OCI-LY7 (cell line): ENCODE data around the gene AKT1. TPM values are rescaled to one million over a fixed set of nuclear protein-coding genes. Genes with fewer than 3 reads are reported as not detected.

ENCODE experiments used
- BruUV-seq: library from RNA; stranded (reverse); fragments of 400-500 nt; replicated peaks from 2 replicates; lab custom pipeline; 2021; lab: Mats Ljungman, UMichigan
- CTCF ChIA-PET: fragments of 300-600 bp; sonication (Branson Sonifier 250); formaldehyde crosslinking; loops from one replicate; lab custom pipeline; 2022; ENCODE audit warnings: antibody characterized with exemption; ENCODE audit not compliant: unreplicated experiment; lab: Charles Lee
- POLR2A ChIA-PET: fragments of 300-600 bp; sonication (Branson Sonifier 250); formaldehyde crosslinking; loops from one replicate; lab custom pipeline; 2022; ENCODE audit warnings: antibody characterized with exemption; lab: Charles Lee
- DNase-seq: peaks from one replicate; pipeline ENCODE4 v3.0.0-alpha.2; 2015; ENCODE audit warnings: low spot score
- H2AFZ ChIP-seq: fragments of 200-600 bp; sonication (generic), shearing (Covaris generic); 2 replicates; pipeline ENCODE4 v1.6.1; 2014; ENCODE audit warnings: mild to moderate bottlenecking, antibody characterized with exemption, low read length, moderate library complexity
- H3K27ac ChIP-seq: fragments of 200-600 bp; sonication (generic); 2 replicates; pipeline ENCODE4 v1.5.1; 2014; ENCODE audit warnings: mixed run types, low read depth, mild to moderate bottlenecking, moderate library complexity, low read length, inconsistent platforms; ENCODE audit not compliant: poor library complexity, severe bottlenecking
- H3K36me3 ChIP-seq: fragments of 200-600 bp; sonication (generic); 2 replicates; pipeline ENCODE4 v1.6.1; 2014; ENCODE audit warnings: mild to moderate bottlenecking, antibody characterized with exemption, low read length, moderate library complexity, mixed read lengths; ENCODE audit not compliant: insufficient read depth
- H3K4me1 ChIP-seq: fragments of 200-600 bp; sonication (generic); 2 replicates; pipeline ENCODE4 v1.5.1; 2014; ENCODE audit warnings: mild to moderate bottlenecking, low read length; ENCODE audit not compliant: insufficient read depth, poor library complexity, severe bottlenecking
- H3K4me2 ChIP-seq: fragments of 200-600 bp; sonication (generic); 2 replicates; pipeline ENCODE4 v1.6.1; 2014; ENCODE audit warnings: mild to moderate bottlenecking, low read length
- H3K4me3 ChIP-seq: fragments of 200-600 bp; sonication (generic); 2 replicates; pipeline ENCODE4 v1.5.1; 2014; ENCODE audit warnings: mild to moderate bottlenecking, low read depth, low read length; ENCODE audit not compliant: poor library complexity, severe bottlenecking
- H3K79me2 ChIP-seq: fragments of 200-600 bp; sonication (generic); 2 replicates; pipeline ENCODE4 v1.6.1; 2016; ENCODE audit warnings: low read depth, mild to moderate bottlenecking, low read length, moderate library complexity, mixed read lengths; ENCODE audit not compliant: insufficient read depth
- H3K9me2 ChIP-seq: fragments of 200-600 bp; sonication (generic); 2 replicates; pipeline ENCODE4 v1.6.1; 2016; ENCODE audit warnings: mild to moderate bottlenecking, low read length, mixed read lengths; ENCODE audit not compliant: insufficient read depth
- H3K9me3 ChIP-seq: fragments of 200-600 bp; sonication (generic); 2 replicates; pipeline ENCODE4 v1.6.1; 2014; ENCODE audit warnings: mild to moderate bottlenecking, mixed run types, low read length, mixed read lengths
- H4K20me1 ChIP-seq: fragments of 200-600 bp; sonication (generic); 2 replicates; pipeline ENCODE4 v1.6.1; 2014; ENCODE audit warnings: mild to moderate bottlenecking, antibody characterized with exemption, low read length, moderate library complexity, mixed read lengths; ENCODE audit not compliant: insufficient read depth
- EZH2phosphoT487 ChIP-seq: fragments of 200-600 bp; sonication (generic); IDR thresholded peaks from 2 replicates; pipeline ENCODE4 v1.6.1; 2018; ENCODE audit warnings: low read depth, borderline replicate concordance, mild to moderate bottlenecking, mixed run types, antibody characterized with exemption, low read length, moderate library complexity, mixed read lengths
- intact Hi-C: fragments of 100-400 bp; cut with micrococcal nuclease; formaldehyde crosslinking; loops from one replicate; pipeline ENCODE4 v1.10.0; 2022; ENCODE audit not compliant: unreplicated experiment
- total RNA-seq, 2 experiments: library from RNA; depleted of rRNA in 1 of 2; stranded (reverse); fragments of >200 nt in 1 of 2; shearing (Covaris generic) in 1 of 2; gene quantifications; 2 replicates each; pipeline ENCODE4 v1.2.3, GENCODE V29; 2014 to 2022
- TF ChIP-seq, protein P1 (sequence below): fragments of 200-600 bp; sonication (generic); conservative IDR thresholded peaks from 2 replicates; pipeline ENCODE4 v1.5.1; 2014; ENCODE audit warnings: mild to moderate bottlenecking, antibody characterized with exemption, low read length, moderate library complexity, mixed read lengths

The AKT1 gene
- total RNA-seq, 2 experiments from 2014 or later: 75.4 to 108 TPM

DNA sequence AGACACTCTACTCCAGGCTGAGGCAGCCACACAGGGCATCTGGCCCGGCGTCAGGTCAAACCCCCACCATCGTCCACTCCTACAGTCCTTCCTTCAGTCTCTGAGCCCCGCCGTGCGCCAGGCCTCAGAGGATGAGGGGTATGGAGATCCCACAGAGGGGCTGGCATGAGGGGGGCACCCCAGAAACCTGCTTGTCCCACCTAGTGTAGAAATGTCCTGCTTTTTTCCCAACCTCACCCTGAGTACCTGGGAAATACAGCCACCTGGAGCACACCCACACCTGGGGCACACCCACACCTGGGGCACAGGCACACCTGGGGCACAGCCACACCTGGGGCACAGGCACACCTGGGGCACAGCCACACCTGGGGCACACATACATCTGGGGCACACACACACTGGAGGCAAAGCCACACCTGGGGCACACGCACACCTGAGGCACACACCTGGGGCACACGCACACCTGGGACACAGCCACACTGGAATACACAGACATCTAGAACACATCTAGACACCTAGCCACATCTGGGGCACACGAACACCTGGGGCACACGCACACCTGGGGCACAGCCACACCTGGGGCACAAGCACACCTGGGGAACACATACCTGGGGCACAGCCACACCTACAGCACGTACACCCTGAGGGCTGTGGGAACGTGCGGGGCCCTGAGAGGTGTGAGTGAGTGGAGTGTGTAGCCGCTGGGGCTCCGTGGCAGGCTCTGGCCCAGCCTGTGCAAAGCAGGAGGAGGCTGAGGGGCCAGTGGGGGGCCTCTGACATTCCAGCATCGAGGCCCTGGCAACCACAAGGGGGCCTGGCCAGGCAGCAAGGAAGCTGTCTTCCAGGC lies 18.4 kb downstream of the AKT1 start:
- Histone ChIP-seq H3K9me2 (no peaks in the 10 kb centered on the region), H3K79me2 (no peaks in the 10 kb centered on the region), H3K36me3 (peaks cover 34% of the 10 kb centered on the region), H3K4me2 (no peak overlapping the region), H4K20me1 (no peaks in the 10 kb centered on the region), H3K27ac (no peak overlapping the region), H3K4me1 (no peaks in the 10 kb centered on the region), H3K4me3 (no peak overlapping the region), H3K9me3 (no peaks in the 10 kb centered on the region), H2AFZ (no peak overlapping the region)
- no TSS peak for BruUV-seq
- DNase-seq: no peak
- no peak for TF ChIP-seq EZH2phosphoT487
- TF ChIP-seq, protein P1, sequence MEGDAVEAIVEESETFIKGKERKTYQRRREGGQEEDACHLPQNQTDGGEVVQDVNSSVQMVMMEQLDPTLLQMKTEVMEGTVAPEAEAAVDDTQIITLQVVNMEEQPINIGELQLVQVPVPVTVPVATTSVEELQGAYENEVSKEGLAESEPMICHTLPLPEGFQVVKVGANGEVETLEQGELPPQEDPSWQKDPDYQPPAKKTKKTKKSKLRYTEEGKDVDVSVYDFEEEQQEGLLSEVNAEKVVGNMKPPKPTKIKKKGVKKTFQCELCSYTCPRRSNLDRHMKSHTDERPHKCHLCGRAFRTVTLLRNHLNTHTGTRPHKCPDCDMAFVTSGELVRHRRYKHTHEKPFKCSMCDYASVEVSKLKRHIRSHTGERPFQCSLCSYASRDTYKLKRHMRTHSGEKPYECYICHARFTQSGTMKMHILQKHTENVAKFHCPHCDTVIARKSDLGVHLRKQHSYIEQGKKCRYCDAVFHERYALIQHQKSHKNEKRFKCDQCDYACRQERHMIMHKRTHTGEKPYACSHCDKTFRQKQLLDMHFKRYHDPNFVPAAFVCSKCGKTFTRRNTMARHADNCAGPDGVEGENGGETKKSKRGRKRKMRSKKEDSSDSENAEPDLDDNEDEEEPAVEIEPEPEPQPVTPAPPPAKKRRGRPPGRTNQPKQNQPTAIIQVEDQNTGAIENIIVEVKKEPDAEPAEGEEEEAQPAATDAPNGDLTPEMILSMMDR: no peak
- POLR2A ChIA-PET: no interaction called here
- CTCF ChIA-PET: no interaction called here
- intact Hi-C loops: no loop called here

DNA sequence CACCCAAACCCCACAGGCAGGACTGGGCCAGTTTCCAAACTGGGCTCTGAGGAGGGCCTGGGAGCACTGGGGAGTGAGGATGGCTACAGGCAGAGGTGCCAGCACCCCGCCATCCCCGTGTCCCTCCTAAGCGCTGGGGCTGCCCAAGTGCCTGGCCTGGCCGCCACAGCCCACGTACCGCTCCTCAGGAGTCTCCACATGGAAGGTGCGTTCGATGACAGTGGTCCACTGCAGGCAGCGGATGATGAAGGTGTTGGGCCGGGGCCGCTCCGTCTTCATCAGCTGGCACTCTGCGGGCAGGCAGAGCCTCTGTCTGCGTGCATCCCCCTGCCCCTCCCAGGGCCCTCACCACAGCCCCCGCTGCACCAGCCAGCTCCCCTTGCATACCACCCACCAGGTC lies 19.1 kb downstream of the AKT1 start:
- Histone ChIP-seq H4K20me1 (no peaks in the 10 kb centered on the region), H3K9me2 (no peaks in the 10 kb centered on the region), H3K36me3 (peaks cover 41% of the 10 kb centered on the region), H3K79me2 (no peaks in the 10 kb centered on the region), H2AFZ (no peak overlapping the region), H3K4me3 (no peak overlapping the region), H3K9me3 (no peaks in the 10 kb centered on the region), H3K4me2 (no peak overlapping the region), H3K4me1 (no peaks in the 10 kb centered on the region), H3K27ac (no peak overlapping the region)
- POLR2A ChIA-PET: no interaction called here
- TF ChIP-seq, protein P1: no peak
- no peak for TF ChIP-seq EZH2phosphoT487
- no TSS peak for BruUV-seq
- no peak for DNase-seq
- intact Hi-C loops: no loop called here
- CTCF ChIA-PET: no interaction called here

DNA sequence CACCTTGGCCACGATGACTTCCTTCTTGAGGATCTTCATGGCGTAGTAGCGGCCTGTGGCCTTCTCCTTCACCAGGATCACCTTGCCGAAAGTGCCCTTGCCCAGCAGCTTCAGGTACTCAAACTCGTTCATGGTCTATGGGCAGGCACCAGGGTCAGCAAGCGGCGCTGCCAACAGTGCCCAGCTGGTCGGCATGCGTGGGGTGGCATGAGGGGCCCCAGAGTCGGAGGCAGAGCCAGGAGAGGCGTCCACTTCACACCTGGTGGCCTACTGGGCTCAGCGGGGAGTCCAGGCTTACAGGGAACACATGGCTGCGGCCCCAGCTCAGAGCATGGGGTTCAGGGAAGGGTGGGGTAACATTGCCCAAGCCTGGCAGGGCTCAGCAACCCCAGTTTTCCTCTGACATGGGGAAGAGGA lies 20.5 kb downstream of the AKT1 start:
- intact Hi-C loops: no loop called here
- BruUV-seq: no TSS peak

More for the DNA sequence above, 20.5 kb downstream of the AKT1 start:
- Histone ChIP-seq H3K9me2 (no peaks in the 10 kb centered on the region), H3K9me3 (no peaks in the 10 kb centered on the region), H3K79me2 (no peaks in the 10 kb centered on the region), H3K27ac (no peak overlapping the region), H3K36me3 (peaks cover 55% of the 10 kb centered on the region), H4K20me1 (no peaks in the 10 kb centered on the region), H3K4me1 (no peaks in the 10 kb centered on the region), H3K4me3 (no peak overlapping the region), H2AFZ (no peak overlapping the region), H3K4me2 (no peak overlapping the region)
- TF ChIP-seq, protein P1: no peak
- no peak for TF ChIP-seq EZH2phosphoT487
- CTCF ChIA-PET: interaction anchor here (0.7 kb wide), 1 partner anchor 23 kb away, joined by 3 read pairs; no protein-coding TSS in a partner anchor
- POLR2A ChIA-PET: no interaction called here
- DNase-seq: no peak
